Loucy (cell line): ENCODE results near the gene OR8G5.

ENCODE experiments used
- H2AFZ ChIP-seq: fragments of 200-600 bp; sonication (generic); 2 replicates; pipeline ENCODE4 v1.6.0; 2016; ENCODE audit warnings: antibody characterized with exemption, mild to moderate bottlenecking, low read length, moderate library complexity
- H3F3A ChIP-seq: fragments of 200-600 bp; 2 replicates; pipeline ENCODE4 v1.6.0; 2016; ENCODE audit warnings: antibody characterized with exemption, low read depth, mild to moderate bottlenecking
- H3K27me3 ChIP-seq: fragments of 200-600 bp; sonication (generic); 2 replicates; pipeline ENCODE4 v1.6.1; 2014; ENCODE audit warnings: low read length, mild to moderate bottlenecking; ENCODE audit not compliant: insufficient read depth, poor library complexity, severe bottlenecking
- H3K36me3 ChIP-seq: fragments of 200-600 bp; sonication (generic); 2 replicates; pipeline ENCODE4 v1.6.1; 2016; ENCODE audit warnings: low read length; ENCODE audit not compliant: insufficient read depth
- H3K4me1 ChIP-seq: fragments of 200-600 bp; sonication (generic); 2 replicates; pipeline ENCODE4 v1.5.1; 2014; ENCODE audit warnings: low read length, mild to moderate bottlenecking; ENCODE audit not compliant: insufficient read depth, poor library complexity, severe bottlenecking
- H3K4me2 ChIP-seq: fragments of 200-600 bp; sonication (generic); 2 replicates; pipeline ENCODE4 v1.6.0; 2014; ENCODE audit warnings: antibody characterized with exemption, low read length, low read depth, mild to moderate bottlenecking; ENCODE audit not compliant: poor library complexity, severe bottlenecking
- H3K4me3 ChIP-seq: fragments of 200-600 bp; sonication (generic); 2 replicates; pipeline ENCODE4 v1.5.1; 2014; ENCODE audit warnings: low read length, mild to moderate bottlenecking, mixed read lengths; ENCODE audit not compliant: poor library complexity, severe bottlenecking
- H3K79me2 ChIP-seq: fragments of 200-600 bp; sonication (generic); 2 replicates; pipeline ENCODE4 v1.6.1; 2014; ENCODE audit warnings: low read length; ENCODE audit not compliant: insufficient read depth
- H3K9ac ChIP-seq: fragments of 200-600 bp; sonication (generic); 2 replicates; pipeline ENCODE4 v1.6.0; 2014; ENCODE audit warnings: mild to moderate bottlenecking, low read depth, low read length, moderate library complexity; ENCODE audit not compliant: poor library complexity, severe bottlenecking
- H3K9me2 ChIP-seq: fragments of 200-600 bp; sonication (generic); replicated peaks from 2 replicates; pipeline ENCODE4 v1.6.1; 2016; ENCODE audit warnings: low read depth, low read length, mixed read lengths
- H3K9me3 ChIP-seq: fragments of 200-600 bp; sonication (generic); 2 replicates; pipeline ENCODE4 v1.6.1; 2014; ENCODE audit warnings: mild to moderate bottlenecking, antibody characterized with exemption, low read length, low read depth; ENCODE audit not compliant: insufficient read depth
- H4K20me1 ChIP-seq: fragments of 200-600 bp; sonication (generic); 2 replicates; pipeline ENCODE4 v1.6.0; 2014; ENCODE audit warnings: antibody characterized with exemption, low read length, mild to moderate bottlenecking; ENCODE audit not compliant: insufficient read depth, poor library complexity, severe bottlenecking
- CTCF ChIP-seq: fragments of 200-600 bp; sonication (generic); conservative IDR thresholded peaks from 2 replicates; pipeline ENCODE4 v1.5.1; 2014; ENCODE audit warnings: mild to moderate bottlenecking, antibody characterized with exemption, low read length
- EZH2phosphoT487 ChIP-seq: fragments of 200-600 bp; IDR thresholded peaks from 2 replicates; pipeline ENCODE4 v1.6.1; 2018; ENCODE audit warnings: antibody characterized with exemption, mild to moderate bottlenecking, moderate library complexity, borderline replicate concordance

The OR8G5 gene

GRCh38 chr11:124256076-124256475, at the start of gene OR8G5:
OR8G5 (plus strand) TSS chr11:124256376; CDS start chr11:124264932, 8,556 bp downstream.
- no peaks in the 10 kb centered on the region for H3K79me2 ChIP-seq
- no peak within 1 kb of the TSS for H2AFZ ChIP-seq
- H3K9me2 ChIP-seq: no peaks in the 10 kb centered on the region
- H3K27me3 ChIP-seq: no peaks in the 10 kb centered on the region
- no peaks in the 10 kb centered on the region for H3K36me3 ChIP-seq
- no peak within 1 kb of the TSS for H3K9ac ChIP-seq
- H3K4me1 ChIP-seq: no peaks in the 10 kb centered on the region
- H3F3A ChIP-seq: no peaks in the 10 kb centered on the region
- H3K4me3 ChIP-seq: no peak within 1 kb of the TSS
- no peaks in the 10 kb centered on the region for H4K20me1 ChIP-seq
- H3K9me3 ChIP-seq: no peaks in the 10 kb centered on the region
- TF ChIP-seq CTCF: no peak
- TF ChIP-seq EZH2phosphoT487: no peak
- H3K4me2 ChIP-seq: no peak within 1 kb of the TSS

- Histone ChIP-seq H3K4me3 (no peak overlapping the region), H3K27me3 (no peaks in the 10 kb centered on the region), H3K9me3 (no peaks in the 10 kb centered on the region), H3K4me2 (no peak overlapping the region), H3K9ac (no peak overlapping the region), H3F3A (no peaks in the 10 kb centered on the region), H4K20me1 (no peaks in the 10 kb centered on the region), H3K9me2 (no peaks in the 10 kb centered on the region), H3K79me2 (no peaks in the 10 kb centered on the region), H3K4me1 (no peaks in the 10 kb centered on the region), H3K36me3 (no peaks in the 10 kb centered on the region), H2AFZ (no peak overlapping the region; the same call in 1 of the 2 replicates)
- TF ChIP-seq EZH2phosphoT487: no peak
- TF ChIP-seq CTCF: no peak
Observed at GRCh38 chr11:124207102-124207792, 48.9 kb upstream of the OR8G5 start.

- Histone ChIP-seq H3K9me2 (no peaks in the 10 kb centered on the region), H3K4me2 (no peak overlapping the region), H3K27me3 (no peaks in the 10 kb centered on the region), H3K9me3 (no peaks in the 10 kb centered on the region), H3F3A (no peaks in the 10 kb centered on the region), H3K79me2 (no peaks in the 10 kb centered on the region), H3K4me1 (no peaks in the 10 kb centered on the region), H3K9ac (no peak overlapping the region), H2AFZ (no peak overlapping the region), H4K20me1 (no peaks in the 10 kb centered on the region), H3K4me3 (no peak overlapping the region), H3K36me3 (no peaks in the 10 kb centered on the region)
- TF ChIP-seq EZH2phosphoT487 (no peak), CTCF (no peak)
Observed at GRCh38 chr11:124209824-124210357, 46.3 kb upstream of the OR8G5 start.
